Memory B cell (primary cell): Measurements from ENCODE around the gene NAPA.

Experiments used
- ATAC-seq: fragments of 150-1000 bp; cut with Tn5 transposase; 2 replicates; pipeline ENCODE4 v1.10.0; 2021; ENCODE audit warnings: low read depth, mild to moderate bottlenecking, moderate library complexity
- DNase-seq, 2 donors: peaks; one replicate each; pipeline ENCODE4 v3.0.0; 2022; ENCODE audit warnings: low spot score in 2 of 2
- H3K27ac Mint-ChIP-seq: one replicate; pipeline ENCODE4 v1.8.0; 2022; ENCODE audit warnings: mild to moderate bottlenecking, moderate library complexity, mixed read lengths
- H3K27me3 Mint-ChIP-seq: one replicate; pipeline ENCODE4 v1.8.0; 2022; ENCODE audit warnings: mixed read lengths
- H3K36me3 Mint-ChIP-seq: one replicate; pipeline ENCODE4 v1.8.0; 2022; ENCODE audit warnings: mild to moderate bottlenecking, mixed read lengths
- H3K4me1 Mint-ChIP-seq: one replicate; pipeline ENCODE4 v1.8.0; 2022; ENCODE audit warnings: mixed read lengths
- H3K4me3 Mint-ChIP-seq: one replicate; pipeline ENCODE4 v1.8.0; 2022; ENCODE audit warnings: mild to moderate bottlenecking, moderate library complexity, mixed read lengths
- H3K9me3 Mint-ChIP-seq: one replicate; pipeline ENCODE4 v1.8.0; 2022; ENCODE audit warnings: mixed read lengths

Gene NAPA

GRCh38 chr19:47479701-47480503 lies 35.0 kb downstream of the NAPA start:
- no peak for DNase-seq
- Mint-ChIP-seq H3K4me3 (no peak overlapping the region), H3K9me3 (no peaks in the 10 kb centered on the region), H3K36me3 (peaks cover 5% of the 10 kb centered on the region), H3K27ac (no peak overlapping the region), H3K4me1 (peaks cover 6% of the 10 kb centered on the region), H3K27me3 (no peaks in the 10 kb centered on the region)
- no peak for ATAC-seq

- DNase-seq, result no peak
- Mint-ChIP-seq H3K4me1 (peaks cover 4% of the 10 kb centered on the region), H3K27ac (no peak overlapping the region), H3K27me3 (peaks cover 4% of the 10 kb centered on the region), H3K36me3 (peaks cover 5% of the 10 kb centered on the region), H3K4me3 (no peak overlapping the region), H3K9me3 (no peaks in the 10 kb centered on the region)
- no peak for ATAC-seq
Observed at GRCh38 chr19:47476438-47476972, 38.4 kb downstream of the NAPA start.

- Mint-ChIP-seq H3K4me3 (no peak overlapping the region), H3K27me3 (peaks cover 13% of the 10 kb centered on the region), H3K9me3 (no peaks in the 10 kb centered on the region), H3K4me1 (peaks cover 10% of the 10 kb centered on the region), H3K36me3 (peaks cover 6% of the 10 kb centered on the region), H3K27ac (no peak overlapping the region)
- no peak for ATAC-seq
- DNase-seq, result no peak
Observed at GRCh38 chr19:47475465-47475864, 39.4 kb downstream of the NAPA start.

- no peaks in the 10 kb centered on the region for H3K9me3 Mint-ChIP-seq
Observed at GRCh38 chr19:47473336-47473735, 41.5 kb downstream of the NAPA start.

GRCh38 chr19:47471733-47472457 lies 43.0 kb downstream of the NAPA start, which contains the start of gene SLC8A2:
Gene SLC8A2, minus strand, starts transcription at chr19:47471893. Its CDS starts 5,490 bp downstream, at chr19:47466403.
- Mint-ChIP-seq H3K27ac (no peak within 1 kb of the TSS), H3K4me1 (peaks cover 13% of the 10 kb centered on the region), H3K36me3 (peaks cover 5% of the 10 kb centered on the region), H3K4me3 (peak within 1 kb of the TSS; percentile 19), H3K27me3 (peaks cover 28% of the 10 kb centered on the region), H3K9me3 (no peaks in the 10 kb centered on the region)
- DNase-seq (no peak), ATAC-seq (peak; percentile 59)

More at GRCh38 chr19:47473336-47473735, 41.5 kb downstream of the NAPA start:
- Mint-ChIP-seq H3K4me3 (no peak overlapping the region), H3K4me1 (peaks cover 13% of the 10 kb centered on the region), H3K27me3 (peaks cover 22% of the 10 kb centered on the region), H3K27ac (no peak overlapping the region), H3K36me3 (peaks cover 5% of the 10 kb centered on the region)
- no peak for ATAC-seq
- no peak for DNase-seq

- Mint-ChIP-seq H3K9me3 (no peaks in the 10 kb centered on the region), H3K27ac (no peak overlapping the region), H3K36me3 (peaks cover 5% of the 10 kb centered on the region), H3K4me3 (peak overlapping the region; percentile 19), H3K27me3 (peaks cover 29% of the 10 kb centered on the region), H3K4me1 (peaks cover 13% of the 10 kb centered on the region)
- ATAC-seq (no peak), DNase-seq (no peak)
Observed at GRCh38 chr19:47471381-47471732, 43.5 kb downstream of the NAPA start.

GRCh38 chr19:47470447-47471195 lies 44.2 kb downstream of the NAPA start:
- peaks cover 33% of the 10 kb centered on the region for H3K27me3 Mint-ChIP-seq
- no peaks in the 10 kb centered on the region for H3K9me3 Mint-ChIP-seq
- H3K4me3 Mint-ChIP-seq, result peak overlapping the region; percentile 19
- H3K27ac Mint-ChIP-seq, result no peak overlapping the region
- peaks cover 5% of the 10 kb centered on the region for H3K36me3 Mint-ChIP-seq
- H3K4me1 Mint-ChIP-seq, result peaks cover 13% of the 10 kb centered on the region
- ATAC-seq, result no peak
- DNase-seq, result no peak

GRCh38 chr19:47469719-47470118 lies 45.1 kb downstream of the NAPA start:
- Mint-ChIP-seq H3K9me3 (no peaks in the 10 kb centered on the region), H3K27ac (no peak overlapping the region), H3K4me1 (peaks cover 13% of the 10 kb centered on the region), H3K36me3 (peaks cover 2% of the 10 kb centered on the region), H3K4me3 (no peak overlapping the region), H3K27me3 (peaks cover 41% of the 10 kb centered on the region)
- ATAC-seq (no peak), DNase-seq (no peak)

GRCh38 chr19:47469363-47469700 lies 45.5 kb downstream of the NAPA start:
- H3K36me3 Mint-ChIP-seq, result peaks cover 2% of the 10 kb centered on the region
- no peak for ATAC-seq
- H3K4me1 Mint-ChIP-seq, result peaks cover 13% of the 10 kb centered on the region
- peaks cover 44% of the 10 kb centered on the region for H3K27me3 Mint-ChIP-seq
- no peaks in the 10 kb centered on the region for H3K9me3 Mint-ChIP-seq
- H3K4me3 Mint-ChIP-seq, result no peak overlapping the region
- no peak for DNase-seq
- H3K27ac Mint-ChIP-seq, result no peak overlapping the region

GRCh38 chr19:47467914-47468313 lies 46.9 kb downstream of the NAPA start:
- ATAC-seq, result no peak
- Mint-ChIP-seq H3K27ac (no peak overlapping the region), H3K9me3 (no peaks in the 10 kb centered on the region), H3K4me3 (no peak overlapping the region), H3K36me3 (peaks cover 2% of the 10 kb centered on the region), H3K27me3 (peaks cover 44% of the 10 kb centered on the region), H3K4me1 (peaks cover 13% of the 10 kb centered on the region)
- DNase-seq, result no peak

- H3K27ac Mint-ChIP-seq, result no peak overlapping the region
- peaks cover 8% of the 10 kb centered on the region for H3K4me1 Mint-ChIP-seq
- ATAC-seq (no peak), DNase-seq (no peak)
- H3K36me3 Mint-ChIP-seq, result peaks cover 2% of the 10 kb centered on the region
- no peaks in the 10 kb centered on the region for H3K9me3 Mint-ChIP-seq
- H3K27me3 Mint-ChIP-seq, result peaks cover 42% of the 10 kb centered on the region
- no peak overlapping the region for H3K4me3 Mint-ChIP-seq
Observed at GRCh38 chr19:47465957-47466356, 48.9 kb downstream of the NAPA start.

GRCh38 chr19:47464675-47465419 lies 50.0 kb downstream of the NAPA start:
- no peaks in the 10 kb centered on the region for H3K36me3 Mint-ChIP-seq
- ATAC-seq, result no peak
- H3K27ac Mint-ChIP-seq, result no peak overlapping the region
- H3K4me3 Mint-ChIP-seq, result no peak overlapping the region
- H3K9me3 Mint-ChIP-seq, result no peaks in the 10 kb centered on the region
- peaks cover 35% of the 10 kb centered on the region for H3K27me3 Mint-ChIP-seq
- peaks cover 3% of the 10 kb centered on the region for H3K4me1 Mint-ChIP-seq
- no peak for DNase-seq

- Mint-ChIP-seq H3K9me3 (peaks cover 1% of the 10 kb centered on the region), H3K27me3 (peaks cover 25% of the 10 kb centered on the region), H3K4me1 (no peaks in the 10 kb centered on the region), H3K27ac (no peak overlapping the region), H3K4me3 (no peak overlapping the region), H3K36me3 (peaks cover 2% of the 10 kb centered on the region)
- DNase-seq, result no peak
- ATAC-seq, result no peak
Observed at GRCh38 chr19:47461876-47462275, 53.0 kb downstream of the NAPA start.
